ENCODE measurements around the gene TOLLIP.
"Not testable (repeated sequence)": the region's sequence is repeated elsewhere in the genome, so short reads cannot be mapped to it uniquely, and the experiment has no call there.

DNA sequence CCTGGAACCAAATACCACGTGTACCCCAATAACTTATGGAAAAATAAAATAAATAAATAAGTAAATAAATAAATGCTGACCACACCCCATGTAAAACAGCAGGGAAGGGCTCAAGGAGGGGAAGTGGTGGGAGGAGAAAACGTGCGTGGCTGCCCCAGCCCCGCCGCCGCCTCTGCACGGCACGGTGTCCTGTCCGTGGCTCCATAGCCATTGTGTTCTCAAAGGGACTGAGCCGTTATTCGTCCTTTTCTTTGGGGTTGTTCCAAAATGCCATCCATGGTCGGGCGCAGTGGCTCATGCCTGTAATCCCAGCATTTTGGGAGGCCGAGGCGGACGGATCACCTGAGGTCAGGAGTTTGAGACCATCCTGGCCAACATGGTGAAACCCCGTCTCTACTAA, 49.5 kb upstream of the TOLLIP start:
- not testable (repeated sequence) for TF ChIP-seq CTCF (conservative IDR thresholded peaks at IDR 0.05; ENCODE audit: low read depth, low read length); SMC3 (IDR thresholded peaks at IDR 0.05; ENCODE audit: low read depth, low read length); RCOR1 (IDR thresholded peaks at IDR 0.05; ENCODE audit: insufficient replicate concordance, low read length); CEBPB (IDR thresholded peaks at IDR 0.05; ENCODE audit: low read depth, low read length); MAZ (IDR thresholded peaks at IDR 0.05; ENCODE audit: borderline replicate concordance, low read depth, low read length); POLR2A (IDR thresholded peaks at IDR 0.05; ENCODE audit: low read depth, low read length); MXI1 (IDR thresholded peaks at IDR 0.05; ENCODE audit: borderline replicate concordance, low read depth, low read length); MAFK (IDR thresholded peaks at IDR 0.05; ENCODE audit: low read depth, low read length)

Data from IMR-90 (cell line).